ENCODE data around the gene HRH1. TPM values are rescaled to one million over a fixed set of nuclear protein-coding genes. Genes with fewer than 3 reads are reported as not detected.
A peak's percentile ranks its signal among the peaks of the same experiment; 100 is the strongest.

Gene HRH1
- total RNA-seq, 1 experiment from 2014 or later, result 4.6 TPM

- H3K4me3 ChIP-seq (ENCODE audit: low read depth in 2 of 2, low read length in 2 of 2), result no peak overlapping the region
- TF ChIP-seq SIN3A (IDR thresholded peaks at IDR 0.05; ENCODE audit: borderline replicate concordance, insufficient read depth, low read depth, low read length), result no peak
- no peak for TF ChIP-seq POLR2AphosphoS5 (IDR thresholded peaks at IDR 0.05; ENCODE audit: low read depth, low read length)
- TF ChIP-seq CTCF (IDR thresholded peaks at IDR 0.05), result no peak
- no peak for TF ChIP-seq REST (IDR thresholded peaks at IDR 0.05; ENCODE audit: insufficient read depth in 1 of 2, low read depth in 2 of 2, low read length in 1 of 2)
- no peak for TF ChIP-seq TCF7L2 (IDR thresholded peaks at IDR 0.05; ENCODE audit: low read depth, low read length)
- no peak for ATAC-seq
- H3K9me3 ChIP-seq (ENCODE audit: control insufficient read depth, insufficient read depth, low read depth, low read length), result no peaks in the 10 kb centered on the region
- POLR2A ChIA-PET, result interaction anchor here (0.6 kb wide), 1 partner anchor 267 kb away, joined by 3 read pairs; no protein-coding TSS in a partner anchor
- intact Hi-C loops (cut with micrococcal nuclease; ENCODE audit: unreplicated experiment), result loop anchor here (10.0 kb wide), 1 partner anchor 133 kb away; no protein-coding TSS in a partner anchor
- CTCF ChIA-PET, result interaction anchor here (0.6 kb wide), 1 partner anchor 1181 kb away, joined by 4 read pairs; no protein-coding TSS in a partner anchor
- DNase-seq (ENCODE audit: low read depth, low spot score), result no peak
- in situ Hi-C loops (cut with HindIII; ENCODE audit: low pct_unique_long_range_greater_than_20kb, low sequenced_read_pairs), result no loop called here
- H3K36me3 ChIP-seq (ENCODE audit: control insufficient read depth, insufficient read depth, low read length), result no peaks in the 10 kb centered on the region
- no peaks in the 10 kb centered on the region for H3K27me3 ChIP-seq (ENCODE audit: control insufficient read depth, insufficient read depth, low read length)
- H3K4me1 ChIP-seq (ENCODE audit: control insufficient read depth, insufficient read depth, low read length), result peaks cover 25% of the 10 kb centered on the region
- BruUV-seq (replicated peaks), result no TSS peak
- peak overlapping the region; percentile 18; the same call in 1 of the 2 replicates for H3K27ac ChIP-seq (ENCODE audit: low read length)
These were observed 43.2 kb downstream of the HRH1 start for GRCh38 chr3:11197484-11197883.

- DNase-seq (ENCODE audit: low read depth, low spot score), result no peak
- no peak for TF ChIP-seq REST (IDR thresholded peaks at IDR 0.05; ENCODE audit: insufficient read depth in 1 of 2, low read depth in 2 of 2, low read length in 1 of 2)
- no peak for TF ChIP-seq CTCF (IDR thresholded peaks at IDR 0.05)
- no peak for TF ChIP-seq TCF7L2 (IDR thresholded peaks at IDR 0.05; ENCODE audit: low read depth, low read length)
- TF ChIP-seq POLR2AphosphoS5 (IDR thresholded peaks at IDR 0.05; ENCODE audit: low read depth, low read length), result no peak
- TF ChIP-seq SIN3A (IDR thresholded peaks at IDR 0.05; ENCODE audit: borderline replicate concordance, insufficient read depth, low read depth, low read length), result no peak
- no peak overlapping the region for H3K4me3 ChIP-seq (ENCODE audit: low read depth in 2 of 2, low read length in 2 of 2)
- intact Hi-C loops (cut with micrococcal nuclease; ENCODE audit: unreplicated experiment), result loop anchor here (10.0 kb wide), 1 partner anchor 133 kb away; no protein-coding TSS in a partner anchor
- no peaks in the 10 kb centered on the region for H3K27me3 ChIP-seq (ENCODE audit: control insufficient read depth, insufficient read depth, low read length)
- POLR2A ChIA-PET, result interaction anchor here (0.6 kb wide), 1 partner anchor 267 kb away, joined by 3 read pairs; no protein-coding TSS in a partner anchor
- no peaks in the 10 kb centered on the region for H3K36me3 ChIP-seq (ENCODE audit: control insufficient read depth, insufficient read depth, low read length)
- in situ Hi-C loops (cut with HindIII; ENCODE audit: low pct_unique_long_range_greater_than_20kb, low sequenced_read_pairs), result no loop called here
- H3K9me3 ChIP-seq (ENCODE audit: control insufficient read depth, insufficient read depth, low read depth, low read length), result no peaks in the 10 kb centered on the region
- peak overlapping the region; percentile 18; the same call in 1 of the 2 replicates for H3K27ac ChIP-seq (ENCODE audit: low read length)
- H3K4me1 ChIP-seq (ENCODE audit: control insufficient read depth, insufficient read depth, low read length), result peaks cover 25% of the 10 kb centered on the region
- BruUV-seq (replicated peaks), result no TSS peak
- no peak for ATAC-seq
- CTCF ChIA-PET, result interaction anchor here (0.6 kb wide), 1 partner anchor 1181 kb away, joined by 4 read pairs; no protein-coding TSS in a partner anchor
These were observed 43.8 kb downstream of the HRH1 start for GRCh38 chr3:11198070-11198469.

Measured in Panc1 (cell line).